ENCODE data around the gene AKAP13. TPM values are rescaled to one million over a fixed set of nuclear protein-coding genes. Genes with fewer than 3 reads are reported as not detected.

Gene AKAP13
- total RNA-seq, 1 experiment from 2014 or later, result 49.6 TPM

DNA sequence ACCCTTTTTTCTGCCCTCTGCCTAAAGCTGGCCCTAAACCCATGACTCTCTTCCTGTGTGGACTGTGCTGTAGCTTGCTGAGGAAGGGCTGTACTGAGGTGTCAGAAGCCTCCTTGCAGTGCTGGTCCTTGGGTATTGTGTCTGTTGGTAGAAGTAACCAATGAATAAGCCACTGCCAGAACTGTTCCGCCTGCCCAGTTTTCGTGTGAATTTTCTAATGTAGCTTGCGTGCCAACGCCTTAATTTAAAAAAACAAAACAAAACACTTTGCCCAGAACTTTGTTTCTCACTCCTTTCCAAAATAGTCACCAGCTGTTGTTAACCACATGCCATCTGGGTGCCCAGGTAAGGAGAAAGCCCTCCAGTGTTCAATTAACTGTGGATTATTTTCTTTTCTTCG lies 312.5 kb downstream of the AKAP13 start:
- intact Hi-C loops (cut with micrococcal nuclease; ENCODE audit: unreplicated experiment), result no loop called here
- Histone ChIP-seq H3K36me3 (ENCODE audit: control insufficient read depth, insufficient read depth, low read length) (no peaks in the 10 kb centered on the region; the same call in 1 of the 2 replicates), H3K4me3 (ENCODE audit: low read depth, low read length) (no peak overlapping the region), H3K9me3 (no peaks in the 10 kb centered on the region), H3K4me1 (no peaks in the 10 kb centered on the region), H3K27me3 (replicated peaks; ENCODE audit: control insufficient read depth, insufficient read depth, low read length) (no peaks in the 10 kb centered on the region)
- POLR2A ChIA-PET, result no interaction called here
- Mint-ChIP-seq H3K27ac (ENCODE audit: unreplicated experiment) (no peak overlapping the region), H3K4me3 (ENCODE audit: unreplicated experiment) (no peak overlapping the region), H3K4me1 (ENCODE audit: low read depth, unreplicated experiment) (no peaks in the 10 kb centered on the region), H3K36me3 (ENCODE audit: insufficient read depth, unreplicated experiment) (peaks cover 23% of the 10 kb centered on the region), H3K9me3 (ENCODE audit: unreplicated experiment) (no peaks in the 10 kb centered on the region), H3K27me3 (ENCODE audit: insufficient read depth, unreplicated experiment) (no peaks in the 10 kb centered on the region)
- CTCF ChIA-PET, result no interaction called here
- no TSS peak for BruUV-seq (replicated peaks)
- DNase-seq, result no peak
- TF ChIP-seq, protein P1, sequence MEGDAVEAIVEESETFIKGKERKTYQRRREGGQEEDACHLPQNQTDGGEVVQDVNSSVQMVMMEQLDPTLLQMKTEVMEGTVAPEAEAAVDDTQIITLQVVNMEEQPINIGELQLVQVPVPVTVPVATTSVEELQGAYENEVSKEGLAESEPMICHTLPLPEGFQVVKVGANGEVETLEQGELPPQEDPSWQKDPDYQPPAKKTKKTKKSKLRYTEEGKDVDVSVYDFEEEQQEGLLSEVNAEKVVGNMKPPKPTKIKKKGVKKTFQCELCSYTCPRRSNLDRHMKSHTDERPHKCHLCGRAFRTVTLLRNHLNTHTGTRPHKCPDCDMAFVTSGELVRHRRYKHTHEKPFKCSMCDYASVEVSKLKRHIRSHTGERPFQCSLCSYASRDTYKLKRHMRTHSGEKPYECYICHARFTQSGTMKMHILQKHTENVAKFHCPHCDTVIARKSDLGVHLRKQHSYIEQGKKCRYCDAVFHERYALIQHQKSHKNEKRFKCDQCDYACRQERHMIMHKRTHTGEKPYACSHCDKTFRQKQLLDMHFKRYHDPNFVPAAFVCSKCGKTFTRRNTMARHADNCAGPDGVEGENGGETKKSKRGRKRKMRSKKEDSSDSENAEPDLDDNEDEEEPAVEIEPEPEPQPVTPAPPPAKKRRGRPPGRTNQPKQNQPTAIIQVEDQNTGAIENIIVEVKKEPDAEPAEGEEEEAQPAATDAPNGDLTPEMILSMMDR (IDR thresholded peaks at IDR 0.05; ENCODE audit: insufficient read depth in 1 of 2, low read depth in 1 of 2, low read length in 1 of 2, severe bottlenecking in 1 of 2, unreplicated experiment in 1 of 2), result no peak

- TF ChIP-seq, protein P1 (IDR thresholded peaks at IDR 0.05; ENCODE audit: insufficient read depth in 1 of 2, low read depth in 1 of 2, low read length in 1 of 2, severe bottlenecking in 1 of 2, unreplicated experiment in 1 of 2), result no peak
- H3K9me3 ChIP-seq, result no peaks in the 10 kb centered on the region
- H3K4me1 Mint-ChIP-seq (ENCODE audit: low read depth, unreplicated experiment), result no peaks in the 10 kb centered on the region
- no TSS peak for BruUV-seq (replicated peaks)
- no peaks in the 10 kb centered on the region for H3K4me1 ChIP-seq
- no peak for DNase-seq
- no peak overlapping the region for H3K4me3 Mint-ChIP-seq (ENCODE audit: unreplicated experiment)
- H3K27me3 Mint-ChIP-seq (ENCODE audit: insufficient read depth, unreplicated experiment), result no peaks in the 10 kb centered on the region
- CTCF ChIA-PET, result no interaction called here
- H3K27ac Mint-ChIP-seq (ENCODE audit: unreplicated experiment), result no peak overlapping the region
- POLR2A ChIA-PET, result no interaction called here
- H3K9me3 Mint-ChIP-seq (ENCODE audit: unreplicated experiment), result no peaks in the 10 kb centered on the region
- peaks cover 24% of the 10 kb centered on the region for H3K36me3 Mint-ChIP-seq (ENCODE audit: insufficient read depth, unreplicated experiment)
- no peaks in the 10 kb centered on the region; the same call in 1 of the 2 replicates for H3K36me3 ChIP-seq (ENCODE audit: control insufficient read depth, insufficient read depth, low read length)
- intact Hi-C loops (cut with micrococcal nuclease; ENCODE audit: unreplicated experiment), result no loop called here
- no peak overlapping the region for H3K4me3 ChIP-seq (ENCODE audit: low read depth, low read length)
- H3K27me3 ChIP-seq (replicated peaks; ENCODE audit: control insufficient read depth, insufficient read depth, low read length), result no peaks in the 10 kb centered on the region
Measured at GRCh38 chr15:85693277-85693676, 312.9 kb downstream of the AKAP13 start.

GRCh38 chr15:85694091-85694490 lies 313.7 kb downstream of the AKAP13 start:
- Mint-ChIP-seq H3K4me3 (ENCODE audit: unreplicated experiment) (no peak overlapping the region), H3K27me3 (ENCODE audit: insufficient read depth, unreplicated experiment) (no peaks in the 10 kb centered on the region), H3K9me3 (ENCODE audit: unreplicated experiment) (no peaks in the 10 kb centered on the region), H3K36me3 (ENCODE audit: insufficient read depth, unreplicated experiment) (peaks cover 28% of the 10 kb centered on the region), H3K4me1 (ENCODE audit: low read depth, unreplicated experiment) (no peaks in the 10 kb centered on the region), H3K27ac (ENCODE audit: unreplicated experiment) (no peak overlapping the region)
- no peak overlapping the region for H3K4me3 ChIP-seq (ENCODE audit: low read depth, low read length)
- no TSS peak for BruUV-seq (replicated peaks)
- intact Hi-C loops (cut with micrococcal nuclease; ENCODE audit: unreplicated experiment), result no loop called here
- H3K4me1 ChIP-seq, result no peaks in the 10 kb centered on the region
- ChIA-PET POLR2A (no interaction called here), CTCF (no interaction called here)
- DNase-seq, result no peak
- TF ChIP-seq, protein P1 (IDR thresholded peaks at IDR 0.05; ENCODE audit: insufficient read depth in 1 of 2, low read depth in 1 of 2, low read length in 1 of 2, severe bottlenecking in 1 of 2, unreplicated experiment in 1 of 2), result no peak
- no peaks in the 10 kb centered on the region; the same call in 1 of the 2 replicates for H3K36me3 ChIP-seq (ENCODE audit: control insufficient read depth, insufficient read depth, low read length)
- no peaks in the 10 kb centered on the region for H3K9me3 ChIP-seq
- H3K27me3 ChIP-seq (replicated peaks; ENCODE audit: control insufficient read depth, insufficient read depth, low read length), result no peaks in the 10 kb centered on the region
